ENCODE data around the gene BHLHE40. TPM values are rescaled to one million over a fixed set of nuclear protein-coding genes. Genes with fewer than 3 reads are reported as not detected.

BHLHE40 gene
- total RNA-seq, 4 donors from 2014 or later, result 124 to 194 (median 153) TPM

DNA sequence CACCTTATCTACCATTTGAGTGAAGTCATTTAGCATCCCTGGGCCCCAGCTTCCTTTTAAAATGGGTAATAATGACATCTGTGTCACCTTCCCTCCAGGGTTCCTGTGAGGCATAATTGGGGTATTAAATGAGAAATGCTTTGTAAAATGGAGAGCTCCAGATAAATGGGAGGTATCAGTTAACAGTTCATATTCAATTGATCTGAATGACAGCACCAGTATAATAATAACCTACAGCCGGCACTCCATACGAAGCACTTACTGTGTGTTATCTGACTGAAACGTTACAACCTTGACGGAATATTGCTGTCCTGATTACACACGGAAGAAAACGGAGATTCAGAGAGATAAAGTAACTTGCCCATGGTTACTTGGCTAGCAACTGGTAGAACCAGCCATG lies 53.6 kb downstream of the BHLHE40 start:
- TF ChIP-seq, protein P1, sequence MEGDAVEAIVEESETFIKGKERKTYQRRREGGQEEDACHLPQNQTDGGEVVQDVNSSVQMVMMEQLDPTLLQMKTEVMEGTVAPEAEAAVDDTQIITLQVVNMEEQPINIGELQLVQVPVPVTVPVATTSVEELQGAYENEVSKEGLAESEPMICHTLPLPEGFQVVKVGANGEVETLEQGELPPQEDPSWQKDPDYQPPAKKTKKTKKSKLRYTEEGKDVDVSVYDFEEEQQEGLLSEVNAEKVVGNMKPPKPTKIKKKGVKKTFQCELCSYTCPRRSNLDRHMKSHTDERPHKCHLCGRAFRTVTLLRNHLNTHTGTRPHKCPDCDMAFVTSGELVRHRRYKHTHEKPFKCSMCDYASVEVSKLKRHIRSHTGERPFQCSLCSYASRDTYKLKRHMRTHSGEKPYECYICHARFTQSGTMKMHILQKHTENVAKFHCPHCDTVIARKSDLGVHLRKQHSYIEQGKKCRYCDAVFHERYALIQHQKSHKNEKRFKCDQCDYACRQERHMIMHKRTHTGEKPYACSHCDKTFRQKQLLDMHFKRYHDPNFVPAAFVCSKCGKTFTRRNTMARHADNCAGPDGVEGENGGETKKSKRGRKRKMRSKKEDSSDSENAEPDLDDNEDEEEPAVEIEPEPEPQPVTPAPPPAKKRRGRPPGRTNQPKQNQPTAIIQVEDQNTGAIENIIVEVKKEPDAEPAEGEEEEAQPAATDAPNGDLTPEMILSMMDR (IDR thresholded peaks at IDR 0.05), result no peak
- no peak for TF ChIP-seq POLR2A (IDR thresholded peaks at IDR 0.05)
- no peak for DNase-seq
- Histone ChIP-seq H3K4me3 (no peak overlapping the region), H3K27ac (no peak overlapping the region), H3K9me3 (no peaks in the 10 kb centered on the region), H3K36me3 (no peaks in the 10 kb centered on the region), H3K27me3 (no peaks in the 10 kb centered on the region), H3K4me1 (no peaks in the 10 kb centered on the region)
- intact Hi-C loops (cut with DNase I), result no loop called here
- 86 to 92% methylated on average over 6 of the region's 6 CpGs for WGBS, 2 donors

Other genes starting within 250 kb of the BHLHE40 start
- gene ARL8B, start 142.9 kb downstream of the BHLHE40 start, total RNA-seq, result 10 to 100 TPM; 42.9 to 71.9 (median 51.7) TPM
- 10 to 100 TPM; 25.0 to 56.6 (median 40.2) TPM for gene EDEM1, start 208.3 kb downstream of the BHLHE40 start, total RNA-seq